ENCODE data around the gene CTSF. TPM values are rescaled to one million over a fixed set of nuclear protein-coding genes. Genes with fewer than 3 reads are reported as not detected.
A peak's percentile ranks its signal among the peaks of the same experiment; 100 is the strongest.
"Not testable (repeated sequence)": the region's sequence is repeated elsewhere in the genome, so short reads cannot be mapped to it uniquely, and the experiment has no call there.

CTSF gene
- total RNA-seq, 1 donor from 2014 or later, result not detected

- Mint-ChIP-seq H3K9me3 (ENCODE audit: unreplicated experiment) (no peaks in the 10 kb centered on the region), H3K36me3 (ENCODE audit: unreplicated experiment) (no peaks in the 10 kb centered on the region), H3K27ac (ENCODE audit: unreplicated experiment) (no peak overlapping the region), H3K4me3 (ENCODE audit: unreplicated experiment) (no peak overlapping the region), H3K27me3 (ENCODE audit: unreplicated experiment) (no peaks in the 10 kb centered on the region), H3K4me1 (ENCODE audit: unreplicated experiment) (no peaks in the 10 kb centered on the region)
- no peak for DNase-seq (ENCODE audit: extremely low spot score, unreplicated experiment)
- TF ChIP-seq CTCF (IDR thresholded peaks at IDR 0.05), result no peak
These were observed 17.7 kb upstream of the CTSF start for GRCh38 chr11:66586136-66586535.

DNA sequence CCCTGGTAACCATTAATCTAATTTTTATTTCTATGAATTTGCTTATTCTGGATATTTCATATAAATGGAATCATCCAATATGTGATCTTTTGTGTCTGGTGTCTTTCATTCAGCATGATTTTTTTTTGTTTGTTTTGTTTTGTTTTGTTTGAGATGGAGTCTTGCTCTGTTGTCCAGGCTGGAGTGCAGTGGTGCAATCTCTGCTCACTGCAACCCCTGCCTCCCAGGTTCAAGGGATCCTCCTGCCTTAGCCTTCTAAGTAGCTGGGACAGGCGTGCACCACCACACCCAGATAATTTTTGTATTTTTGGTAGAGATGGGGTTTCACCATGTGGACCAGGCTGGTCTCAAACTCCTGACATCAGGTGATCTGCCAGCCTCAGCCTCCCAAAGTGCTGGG, 17.0 kb upstream of the CTSF start:
- not testable (repeated sequence) for DNase-seq (ENCODE audit: extremely low spot score, unreplicated experiment); H3K36me3 Mint-ChIP-seq (ENCODE audit: unreplicated experiment); H3K27me3 Mint-ChIP-seq (ENCODE audit: unreplicated experiment); H3K4me1 Mint-ChIP-seq (ENCODE audit: unreplicated experiment); H3K4me3 Mint-ChIP-seq (ENCODE audit: unreplicated experiment); H3K27ac Mint-ChIP-seq (ENCODE audit: unreplicated experiment); H3K9me3 Mint-ChIP-seq (ENCODE audit: unreplicated experiment)

- not testable (repeated sequence) for H3K36me3 Mint-ChIP-seq (ENCODE audit: unreplicated experiment); H3K9me3 Mint-ChIP-seq (ENCODE audit: unreplicated experiment); DNase-seq (ENCODE audit: extremely low spot score, unreplicated experiment); H3K27me3 Mint-ChIP-seq (ENCODE audit: unreplicated experiment); H3K4me3 Mint-ChIP-seq (ENCODE audit: unreplicated experiment); H3K27ac Mint-ChIP-seq (ENCODE audit: unreplicated experiment); H3K4me1 Mint-ChIP-seq (ENCODE audit: unreplicated experiment)
These were observed 14.2 kb upstream of the CTSF start for GRCh38 chr11:66582565-66583147.

GRCh38 chr11:66581261-66581660, 12.9 kb upstream of the CTSF start:
- DNase-seq (ENCODE audit: extremely low spot score, unreplicated experiment), result no peak
- Mint-ChIP-seq H3K4me3 (ENCODE audit: unreplicated experiment) (no peak overlapping the region), H3K4me1 (ENCODE audit: unreplicated experiment) (peaks cover 6% of the 10 kb centered on the region), H3K36me3 (ENCODE audit: unreplicated experiment) (no peaks in the 10 kb centered on the region), H3K9me3 (ENCODE audit: unreplicated experiment) (no peaks in the 10 kb centered on the region), H3K27ac (ENCODE audit: unreplicated experiment) (no peak overlapping the region), H3K27me3 (ENCODE audit: unreplicated experiment) (peaks cover 3% of the 10 kb centered on the region)
- TF ChIP-seq CTCF (IDR thresholded peaks at IDR 0.05), result no peak

- Mint-ChIP-seq H3K27ac (ENCODE audit: unreplicated experiment) (no peak overlapping the region), H3K36me3 (ENCODE audit: unreplicated experiment) (no peaks in the 10 kb centered on the region), H3K4me3 (ENCODE audit: unreplicated experiment) (no peak overlapping the region), H3K4me1 (ENCODE audit: unreplicated experiment) (peaks cover 6% of the 10 kb centered on the region), H3K9me3 (ENCODE audit: unreplicated experiment) (no peaks in the 10 kb centered on the region), H3K27me3 (ENCODE audit: unreplicated experiment) (peaks cover 3% of the 10 kb centered on the region)
- DNase-seq (ENCODE audit: extremely low spot score, unreplicated experiment), result no peak
- no peak for TF ChIP-seq CTCF (IDR thresholded peaks at IDR 0.05)
These were observed 12.4 kb upstream of the CTSF start for GRCh38 chr11:66580803-66581202.

DNA sequence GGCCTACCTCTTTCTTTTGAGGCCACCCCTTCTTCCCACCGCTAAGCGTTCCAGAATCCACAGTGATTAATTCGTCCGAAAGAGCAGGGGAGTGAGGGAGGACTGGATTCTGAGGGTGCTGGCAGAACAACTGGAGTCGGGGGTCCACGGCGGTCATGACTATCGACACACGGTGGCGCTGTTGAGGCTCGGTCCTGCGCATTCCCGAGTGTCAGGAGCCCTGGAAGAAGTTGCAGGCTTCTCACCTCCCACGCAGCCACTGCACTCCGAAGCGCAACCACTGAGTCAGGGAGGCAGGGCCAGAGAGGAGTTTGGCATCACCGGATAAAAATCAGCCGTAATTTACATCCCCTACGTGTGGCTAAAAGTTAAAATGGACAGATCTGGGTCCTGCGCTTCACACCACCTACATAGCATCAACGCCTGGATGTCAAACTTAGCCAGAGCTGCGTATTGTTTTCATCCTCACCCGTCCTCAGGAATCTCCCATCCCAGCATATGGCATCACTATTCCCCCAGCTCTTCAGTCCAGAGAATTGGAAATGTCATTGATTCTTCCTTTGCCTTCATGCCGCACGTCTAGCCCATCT, 10.7 kb upstream of the CTSF start:
- Mint-ChIP-seq H3K36me3 (ENCODE audit: unreplicated experiment) (no peaks in the 10 kb centered on the region), H3K27ac (ENCODE audit: unreplicated experiment) (no peak overlapping the region), H3K27me3 (ENCODE audit: unreplicated experiment) (peaks cover 19% of the 10 kb centered on the region), H3K4me1 (ENCODE audit: unreplicated experiment) (peaks cover 6% of the 10 kb centered on the region), H3K9me3 (ENCODE audit: unreplicated experiment) (no peaks in the 10 kb centered on the region), H3K4me3 (ENCODE audit: unreplicated experiment) (no peak overlapping the region)
- peak; percentile 87 for TF ChIP-seq CTCF (IDR thresholded peaks at IDR 0.05)
- DNase-seq (ENCODE audit: extremely low spot score, unreplicated experiment), result peak; percentile 93

All from osteocyte (in vitro differentiated cells).